ENCODE results near the gene RAB17.

Gene RAB17

DNA sequence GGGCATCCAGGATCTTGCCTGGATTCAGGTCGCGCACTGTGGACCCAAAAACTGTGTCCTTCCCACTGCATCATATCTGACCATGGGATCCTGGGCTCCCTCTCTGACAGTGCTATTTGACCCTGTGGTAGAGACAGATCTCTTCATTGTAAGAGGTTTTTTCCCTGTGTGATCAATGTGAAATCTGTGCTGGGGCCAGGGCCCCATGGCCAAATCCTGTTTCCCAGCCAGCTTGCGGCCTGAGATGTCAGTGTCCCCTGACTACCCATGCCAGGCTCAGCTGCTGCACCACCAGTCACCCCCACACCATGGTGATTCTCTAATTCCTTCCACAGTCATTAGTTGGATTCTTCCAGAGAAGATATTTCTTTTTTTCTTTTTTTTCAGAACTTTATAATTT lies 20.6 kb downstream of the RAB17 start:
- ATAC-seq: no peak
- TF ChIP-seq ZNF8 (CRISPR knock-in tag; IDR thresholded peaks at IDR 0.05): no peak
- TF ChIP-seq SNAI2 (CRISPR knock-in tag; IDR thresholded peaks at IDR 0.05): no peak
- no peak for TF ChIP-seq ZFP3 (CRISPR knock-in tag; IDR thresholded peaks at IDR 0.05)
- no peak for TF ChIP-seq POU6F1 (CRISPR knock-in tag; IDR thresholded peaks at IDR 0.05; ENCODE audit: borderline replicate concordance, low read depth)
- TF ChIP-seq, protein P1, sequence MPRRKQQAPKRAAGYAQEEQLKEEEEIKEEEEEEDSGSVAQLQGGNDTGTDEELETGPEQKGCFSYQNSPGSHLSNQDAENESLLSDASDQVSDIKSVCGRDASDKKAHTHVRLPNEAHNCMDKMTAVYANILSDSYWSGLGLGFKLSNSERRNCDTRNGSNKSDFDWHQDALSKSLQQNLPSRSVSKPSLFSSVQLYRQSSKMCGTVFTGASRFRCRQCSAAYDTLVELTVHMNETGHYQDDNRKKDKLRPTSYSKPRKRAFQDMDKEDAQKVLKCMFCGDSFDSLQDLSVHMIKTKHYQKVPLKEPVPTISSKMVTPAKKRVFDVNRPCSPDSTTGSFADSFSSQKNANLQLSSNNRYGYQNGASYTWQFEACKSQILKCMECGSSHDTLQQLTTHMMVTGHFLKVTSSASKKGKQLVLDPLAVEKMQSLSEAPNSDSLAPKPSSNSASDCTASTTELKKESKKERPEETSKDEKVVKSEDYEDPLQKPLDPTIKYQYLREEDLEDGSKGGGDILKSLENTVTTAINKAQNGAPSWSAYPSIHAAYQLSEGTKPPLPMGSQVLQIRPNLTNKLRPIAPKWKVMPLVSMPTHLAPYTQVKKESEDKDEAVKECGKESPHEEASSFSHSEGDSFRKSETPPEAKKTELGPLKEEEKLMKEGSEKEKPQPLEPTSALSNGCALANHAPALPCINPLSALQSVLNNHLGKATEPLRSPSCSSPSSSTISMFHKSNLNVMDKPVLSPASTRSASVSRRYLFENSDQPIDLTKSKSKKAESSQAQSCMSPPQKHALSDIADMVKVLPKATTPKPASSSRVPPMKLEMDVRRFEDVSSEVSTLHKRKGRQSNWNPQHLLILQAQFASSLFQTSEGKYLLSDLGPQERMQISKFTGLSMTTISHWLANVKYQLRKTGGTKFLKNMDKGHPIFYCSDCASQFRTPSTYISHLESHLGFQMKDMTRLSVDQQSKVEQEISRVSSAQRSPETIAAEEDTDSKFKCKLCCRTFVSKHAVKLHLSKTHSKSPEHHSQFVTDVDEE (CRISPR knock-in tag; IDR thresholded peaks at IDR 0.05): no peak
- TF ChIP-seq ZC3H10 (CRISPR knock-in tag; IDR thresholded peaks at IDR 0.05): no peak
- no peak for TF ChIP-seq TOX (CRISPR knock-in tag; IDR thresholded peaks at IDR 0.05; ENCODE audit: borderline replicate concordance)
- TF ChIP-seq RARB (CRISPR knock-in tag; IDR thresholded peaks at IDR 0.05): no peak
- no peak for TF ChIP-seq CSDC2 (CRISPR knock-in tag; IDR thresholded peaks at IDR 0.05)
- no peak for TF ChIP-seq ESRRG (CRISPR knock-in tag; IDR thresholded peaks at IDR 0.05)
- TF ChIP-seq ZNF70 (CRISPR knock-in tag; IDR thresholded peaks at IDR 0.05): no peak
- no peak for TF ChIP-seq BACH2 (CRISPR knock-in tag; IDR thresholded peaks at IDR 0.05; ENCODE audit: borderline replicate concordance)
- TF ChIP-seq ZNF565 (CRISPR knock-in tag; conservative IDR thresholded peaks at IDR 0.05; ENCODE audit: low read depth): no peak
- TF ChIP-seq CSRNP3 (CRISPR knock-in tag; IDR thresholded peaks at IDR 0.05): no peak
- no peak for TF ChIP-seq CREB5 (CRISPR knock-in tag; IDR thresholded peaks at IDR 0.05; ENCODE audit: low read depth)
- no peak for TF ChIP-seq PATZ1 (CRISPR knock-in tag; IDR thresholded peaks at IDR 0.05; ENCODE audit: borderline replicate concordance)
- TF ChIP-seq GLIS3 (CRISPR knock-in tag; IDR thresholded peaks at IDR 0.05): no peak

- ATAC-seq: no peak
- TF ChIP-seq ZFP30 (CRISPR knock-in tag; IDR thresholded peaks at IDR 0.05) (no peak), ZNF70 (CRISPR knock-in tag; IDR thresholded peaks at IDR 0.05) (no peak), ZC3H10 (CRISPR knock-in tag; IDR thresholded peaks at IDR 0.05) (no peak), ARNTL (CRISPR knock-in tag; IDR thresholded peaks at IDR 0.05; ENCODE audit: borderline replicate concordance, low read depth) (no peak), ZFP3 (CRISPR knock-in tag; IDR thresholded peaks at IDR 0.05) (no peak), CSDC2 (CRISPR knock-in tag; IDR thresholded peaks at IDR 0.05) (no peak), ESRRG (CRISPR knock-in tag; IDR thresholded peaks at IDR 0.05) (no peak), ZNF565 (CRISPR knock-in tag; conservative IDR thresholded peaks at IDR 0.05; ENCODE audit: low read depth) (no peak)
Measured at GRCh38 chr2:237569041-237569440, 21.5 kb downstream of the RAB17 start.

- no peak for ATAC-seq
- TF ChIP-seq ZC3H10 (CRISPR knock-in tag; IDR thresholded peaks at IDR 0.05) (no peak), CREB5 (CRISPR knock-in tag; IDR thresholded peaks at IDR 0.05; ENCODE audit: low read depth) (no peak), ZFP3 (CRISPR knock-in tag; IDR thresholded peaks at IDR 0.05) (no peak), ESRRG (CRISPR knock-in tag; IDR thresholded peaks at IDR 0.05) (no peak), PPARA (CRISPR knock-in tag; IDR thresholded peaks at IDR 0.05; ENCODE audit: borderline replicate concordance) (no peak), OSR1 (CRISPR knock-in tag; IDR thresholded peaks at IDR 0.05) (no peak), ZNF8 (CRISPR knock-in tag; IDR thresholded peaks at IDR 0.05) (no peak), TOX (CRISPR knock-in tag; IDR thresholded peaks at IDR 0.05; ENCODE audit: borderline replicate concordance) (no peak), CSRNP3 (CRISPR knock-in tag; IDR thresholded peaks at IDR 0.05) (no peak), RARB (CRISPR knock-in tag; IDR thresholded peaks at IDR 0.05) (no peak), ZNF70 (CRISPR knock-in tag; IDR thresholded peaks at IDR 0.05) (no peak)
- TF ChIP-seq, protein P1 (CRISPR knock-in tag; IDR thresholded peaks at IDR 0.05): no peak
Measured at GRCh38 chr2:237568121-237568660, 22.3 kb downstream of the RAB17 start.

All from SK-N-SH treated with all-trans-retinoic acid at 6 μM for 48 hours (cell line).